ENCODE data around the gene MAPK4. TPM values are rescaled to one million over a fixed set of nuclear protein-coding genes. Genes with fewer than 3 reads are reported as not detected.
"Not testable (repeated sequence)": the region's sequence is repeated elsewhere in the genome, so short reads cannot be mapped to it uniquely, and the experiment has no call there.

Gene MAPK4
- total RNA-seq, 3 donors from 2014 or later = not detected

GRCh38 chr18:50753311-50753710, 193.4 kb downstream of the MAPK4 start:
- H3K27me3 Mint-ChIP-seq (ENCODE audit: low read depth) = peaks cover 37% of the 10 kb centered on the region
- H3K4me3 Mint-ChIP-seq = no peak overlapping the region
- no peak for ATAC-seq
- H3K4me1 Mint-ChIP-seq (ENCODE audit: low read depth) = no peaks in the 10 kb centered on the region
- no peaks in the 10 kb centered on the region for H3K36me3 Mint-ChIP-seq (ENCODE audit: insufficient read depth)
- H3K9me3 Mint-ChIP-seq = no peaks in the 10 kb centered on the region
- no peak for DNase-seq

GRCh38 chr18:50754297-50754696, 194.4 kb downstream of the MAPK4 start:
- no peak for DNase-seq
- H3K36me3 Mint-ChIP-seq (ENCODE audit: insufficient read depth) = no peaks in the 10 kb centered on the region
- H3K4me3 Mint-ChIP-seq = no peak overlapping the region
- H3K9me3 Mint-ChIP-seq = no peaks in the 10 kb centered on the region
- H3K4me1 Mint-ChIP-seq (ENCODE audit: low read depth) = no peaks in the 10 kb centered on the region
- no peak for ATAC-seq
- H3K27me3 Mint-ChIP-seq (ENCODE audit: low read depth) = peaks cover 35% of the 10 kb centered on the region

- H3K4me1 Mint-ChIP-seq (ENCODE audit: low read depth) = no peaks in the 10 kb centered on the region
- DNase-seq (no peak), ATAC-seq (no peak)
- peaks cover 20% of the 10 kb centered on the region for H3K27me3 Mint-ChIP-seq (ENCODE audit: low read depth)
- H3K4me3 Mint-ChIP-seq = no peak overlapping the region
- H3K9me3 Mint-ChIP-seq = no peaks in the 10 kb centered on the region
- no peaks in the 10 kb centered on the region for H3K36me3 Mint-ChIP-seq (ENCODE audit: insufficient read depth)
These were observed 197.5 kb downstream of the MAPK4 start for GRCh38 chr18:50757358-50757757.

GRCh38 chr18:50769463-50769862, 209.6 kb downstream of the MAPK4 start:
- no peaks in the 10 kb centered on the region for H3K4me1 Mint-ChIP-seq (ENCODE audit: low read depth)
- no peak overlapping the region for H3K4me3 Mint-ChIP-seq
- H3K27me3 Mint-ChIP-seq (ENCODE audit: low read depth) = peaks cover 33% of the 10 kb centered on the region
- no peaks in the 10 kb centered on the region for H3K36me3 Mint-ChIP-seq (ENCODE audit: insufficient read depth)
- ATAC-seq (no peak), DNase-seq (no peak)
- H3K9me3 Mint-ChIP-seq = peaks cover 31% of the 10 kb centered on the region

- no peak for ATAC-seq
- DNase-seq = no peak
- no peaks in the 10 kb centered on the region for H3K4me1 Mint-ChIP-seq (ENCODE audit: low read depth)
- no peak overlapping the region for H3K4me3 Mint-ChIP-seq
- peaks cover 6% of the 10 kb centered on the region for H3K9me3 Mint-ChIP-seq
- peaks cover 21% of the 10 kb centered on the region for H3K27me3 Mint-ChIP-seq (ENCODE audit: low read depth)
- no peaks in the 10 kb centered on the region for H3K36me3 Mint-ChIP-seq (ENCODE audit: insufficient read depth)
These were observed 215.3 kb downstream of the MAPK4 start for GRCh38 chr18:50775207-50775606.

DNA sequence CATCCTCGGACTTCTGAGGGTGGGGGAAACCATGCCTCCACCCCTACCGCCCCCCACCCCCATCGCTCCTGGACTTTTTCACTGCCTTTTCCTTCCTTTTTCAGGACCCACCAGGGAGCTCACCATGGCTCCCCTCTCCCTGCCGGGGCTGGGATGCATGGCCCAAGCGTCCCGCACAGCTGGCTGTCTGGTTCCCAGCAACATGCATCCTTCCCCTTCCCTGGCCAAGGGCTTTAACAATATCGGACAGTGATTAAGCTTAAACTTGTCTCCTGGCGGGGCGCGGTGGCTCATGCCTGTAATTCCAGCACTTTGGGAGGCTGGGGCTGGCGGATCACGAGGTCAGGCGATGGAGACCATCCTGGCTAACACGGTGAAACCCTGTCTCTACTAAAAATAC, 215.8 kb downstream of the MAPK4 start:
- Mint-ChIP-seq H3K4me3 (no peak overlapping the region), H3K36me3 (ENCODE audit: insufficient read depth) (no peaks in the 10 kb centered on the region), H3K9me3 (peaks cover 2% of the 10 kb centered on the region), H3K27me3 (ENCODE audit: low read depth) (peaks cover 21% of the 10 kb centered on the region), H3K4me1 (ENCODE audit: low read depth) (no peaks in the 10 kb centered on the region)
- ATAC-seq (no peak), DNase-seq (no peak)

GRCh38 chr18:50776383-50776782, 216.5 kb downstream of the MAPK4 start:
- Mint-ChIP-seq H3K4me3 (no peak overlapping the region), H3K9me3 (no peaks in the 10 kb centered on the region), H3K36me3 (ENCODE audit: insufficient read depth) (no peaks in the 10 kb centered on the region), H3K27me3 (ENCODE audit: low read depth) (peaks cover 22% of the 10 kb centered on the region), H3K4me1 (ENCODE audit: low read depth) (no peaks in the 10 kb centered on the region)
- no peak for DNase-seq
- ATAC-seq = no peak

DNA sequence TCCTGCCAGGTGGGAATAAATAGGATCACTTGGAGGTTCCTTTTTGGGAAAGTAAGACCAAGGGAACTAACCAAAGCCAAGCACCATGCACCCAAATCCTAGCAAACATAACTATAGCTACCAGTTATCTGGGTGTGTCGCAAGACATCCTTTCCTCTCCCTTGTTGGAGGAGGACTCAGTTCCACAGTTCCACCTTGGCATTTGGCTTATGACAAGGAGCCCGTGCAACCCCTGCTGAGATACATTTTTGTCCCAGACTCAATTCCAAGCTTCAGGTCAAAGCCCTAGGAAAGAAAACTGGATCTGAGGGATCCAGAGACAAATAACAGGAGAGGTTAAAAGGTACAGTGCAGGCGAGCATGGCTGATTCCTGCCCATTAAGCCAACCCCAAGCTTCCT, 219.1 kb downstream of the MAPK4 start:
- H3K36me3 Mint-ChIP-seq (ENCODE audit: insufficient read depth); ATAC-seq; H3K4me3 Mint-ChIP-seq; DNase-seq; H3K9me3 Mint-ChIP-seq; H3K4me1 Mint-ChIP-seq (ENCODE audit: low read depth): not testable (repeated sequence)
- H3K27me3 Mint-ChIP-seq (ENCODE audit: low read depth) = peaks cover 18% of the 10 kb centered on the region

Other genes starting within 250 kb of the MAPK4 start
- gene SKA1, start 185.0 kb upstream of the MAPK4 start, total RNA-seq = 1 to 10 TPM; 3.3 to 5.4 (median 3.9) TPM